Esophagus muscularis mucosa (tissue), 4 donors: ENCODE measurements around the gene DCTN5.

Experiments
- CTCF ChIP-seq, 3 experiments: fragments of 200-600 bp in 2 of 3; fragments of 450-650 bp in 1 of 3; sonication (generic) in 2 of 3; IDR thresholded peaks; one replicate each; pipeline ENCODE4 v1.5.1; 2017 to 2019; ENCODE audit warnings: antibody characterized with exemption in 3 of 3, mild to moderate bottlenecking in 2 of 3, moderate library complexity in 1 of 3
- EP300 ChIP-seq: sonication (generic); formaldehyde crosslinking; IDR thresholded peaks from one replicate; pipeline ENCODE4 v1.6.1; 2017; ENCODE audit warnings: antibody characterized with exemption
- POLR2A ChIP-seq: fragments of 450-650 bp; IDR thresholded peaks from one replicate; pipeline ENCODE4 v1.6.1; 2017; ENCODE audit warnings: antibody characterized with exemption, moderate library complexity, mild to moderate bottlenecking, low read depth

GRCh38 chr16:23608194-23608593, 33.1 kb upstream of the DCTN5 start:
- no peak for TF ChIP-seq POLR2A
- TF ChIP-seq CTCF (IDR thresholded peaks at IDR 0.05) = no peak
- no peak for TF ChIP-seq EP300
